ENCODE data around the gene IRAK2. TPM values are rescaled to one million over a fixed set of nuclear protein-coding genes. Genes with fewer than 3 reads are reported as not detected.
A peak's percentile ranks its signal among the peaks of the same experiment; 100 is the strongest.
"Not testable (repeated sequence)": the region's sequence is repeated elsewhere in the genome, so short reads cannot be mapped to it uniquely, and the experiment has no call there.

The IRAK2 gene
- total RNA-seq, 1 donor from 2014 or later, result 1.5 TPM

DNA sequence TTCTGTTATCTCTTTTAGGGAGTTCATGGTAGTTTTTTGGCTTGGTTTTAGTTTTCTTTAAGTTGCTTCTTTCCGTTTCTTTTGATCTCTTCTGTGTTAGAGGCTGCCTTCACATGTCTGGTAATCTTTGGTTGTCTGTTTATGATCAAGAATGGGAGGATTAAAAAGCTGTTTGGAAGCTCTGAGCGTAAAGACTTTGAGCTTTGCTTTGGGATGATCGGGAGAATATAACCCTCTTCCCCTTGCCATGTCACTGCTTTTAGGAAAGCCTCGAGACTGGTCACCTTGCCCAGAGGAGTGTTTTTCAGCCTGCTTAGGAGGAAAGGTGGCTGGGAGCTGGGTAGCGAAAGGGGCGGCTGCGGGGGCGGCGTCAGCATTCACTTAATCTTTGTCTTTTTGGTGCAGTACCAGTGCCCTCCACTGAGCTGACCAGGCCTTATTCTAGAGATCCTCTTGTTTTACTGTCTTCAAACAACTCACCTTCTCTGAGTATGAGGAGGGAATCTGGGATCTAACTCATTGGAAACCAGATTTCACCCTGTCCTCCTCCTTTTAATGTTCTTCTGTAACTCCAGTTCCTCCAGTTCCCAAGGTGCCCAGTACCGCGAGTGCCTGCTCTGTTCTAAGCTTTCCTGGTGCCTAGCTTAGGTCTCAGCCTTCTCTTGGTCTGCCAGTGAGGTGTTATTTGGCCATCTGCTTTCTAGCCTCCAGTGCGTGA is 99.1 kb downstream of the IRAK2 start:
- Mint-ChIP-seq H3K4me3 (ENCODE audit: unreplicated experiment) (no peak overlapping the region), H3K9me3 (ENCODE audit: unreplicated experiment) (no peaks in the 10 kb centered on the region), H3K4me1 (ENCODE audit: unreplicated experiment) (peaks cover 12% of the 10 kb centered on the region), H3K36me3 (ENCODE audit: unreplicated experiment) (peaks cover 49% of the 10 kb centered on the region), H3K27ac (ENCODE audit: unreplicated experiment) (peak overlapping the region; percentile 61), H3K27me3 (ENCODE audit: unreplicated experiment) (no peaks in the 10 kb centered on the region)
- DNase-seq (ENCODE audit: extremely low spot score, unreplicated experiment), result no peak
- TF ChIP-seq, protein P1, sequence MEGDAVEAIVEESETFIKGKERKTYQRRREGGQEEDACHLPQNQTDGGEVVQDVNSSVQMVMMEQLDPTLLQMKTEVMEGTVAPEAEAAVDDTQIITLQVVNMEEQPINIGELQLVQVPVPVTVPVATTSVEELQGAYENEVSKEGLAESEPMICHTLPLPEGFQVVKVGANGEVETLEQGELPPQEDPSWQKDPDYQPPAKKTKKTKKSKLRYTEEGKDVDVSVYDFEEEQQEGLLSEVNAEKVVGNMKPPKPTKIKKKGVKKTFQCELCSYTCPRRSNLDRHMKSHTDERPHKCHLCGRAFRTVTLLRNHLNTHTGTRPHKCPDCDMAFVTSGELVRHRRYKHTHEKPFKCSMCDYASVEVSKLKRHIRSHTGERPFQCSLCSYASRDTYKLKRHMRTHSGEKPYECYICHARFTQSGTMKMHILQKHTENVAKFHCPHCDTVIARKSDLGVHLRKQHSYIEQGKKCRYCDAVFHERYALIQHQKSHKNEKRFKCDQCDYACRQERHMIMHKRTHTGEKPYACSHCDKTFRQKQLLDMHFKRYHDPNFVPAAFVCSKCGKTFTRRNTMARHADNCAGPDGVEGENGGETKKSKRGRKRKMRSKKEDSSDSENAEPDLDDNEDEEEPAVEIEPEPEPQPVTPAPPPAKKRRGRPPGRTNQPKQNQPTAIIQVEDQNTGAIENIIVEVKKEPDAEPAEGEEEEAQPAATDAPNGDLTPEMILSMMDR (IDR thresholded peaks at IDR 0.05), result peak; percentile 39

DNA sequence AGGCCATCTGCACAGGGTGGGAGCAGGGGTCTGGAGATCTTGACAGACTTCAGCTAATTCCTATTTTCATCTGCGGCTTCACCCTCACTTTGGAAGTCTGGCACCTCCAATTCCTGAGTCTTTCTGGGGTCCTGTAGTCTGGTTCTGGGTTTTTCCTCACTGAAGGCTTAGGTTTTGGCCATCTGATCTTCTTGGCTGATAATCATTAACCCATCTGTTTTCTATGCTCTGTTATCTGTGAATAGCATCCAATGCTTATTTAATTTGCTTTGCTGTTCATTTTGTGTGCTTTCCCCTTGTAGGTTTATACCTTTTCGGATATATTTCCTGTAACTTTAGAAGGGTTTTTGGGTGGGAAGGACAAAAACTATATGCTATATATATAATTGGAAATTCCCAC is 101.1 kb downstream of the IRAK2 start:
- TF ChIP-seq, protein P1 (IDR thresholded peaks at IDR 0.05), result no peak
- Mint-ChIP-seq H3K36me3 (ENCODE audit: unreplicated experiment) (peaks cover 41% of the 10 kb centered on the region), H3K4me1 (ENCODE audit: unreplicated experiment) (peaks cover 12% of the 10 kb centered on the region), H3K27ac (ENCODE audit: unreplicated experiment) (no peak overlapping the region), H3K4me3 (ENCODE audit: unreplicated experiment) (no peak overlapping the region), H3K9me3 (ENCODE audit: unreplicated experiment) (no peaks in the 10 kb centered on the region), H3K27me3 (ENCODE audit: unreplicated experiment) (no peaks in the 10 kb centered on the region)
- no peak for DNase-seq (ENCODE audit: extremely low spot score, unreplicated experiment)

DNA sequence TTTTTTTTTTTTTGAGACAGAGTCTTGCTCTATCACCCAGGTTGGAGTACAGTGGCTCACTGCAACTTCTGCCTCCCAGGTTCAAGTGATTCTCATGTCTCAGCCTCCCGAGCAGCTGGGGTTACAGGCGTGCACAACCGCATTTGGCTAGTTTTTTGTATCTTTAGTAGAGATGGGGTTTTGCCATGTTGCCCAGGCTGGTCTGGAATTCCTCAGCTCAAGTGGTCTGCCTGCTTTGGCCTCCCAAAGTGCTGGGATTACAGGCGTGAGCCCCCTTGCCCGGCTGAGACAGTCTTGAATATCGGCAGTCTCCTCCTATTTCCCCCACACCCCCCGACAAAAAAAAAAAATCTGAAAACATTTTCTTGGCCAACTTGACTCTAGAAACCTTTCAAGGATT is 102.2 kb downstream of the IRAK2 start:
- H3K27me3 Mint-ChIP-seq (ENCODE audit: unreplicated experiment); H3K9me3 Mint-ChIP-seq (ENCODE audit: unreplicated experiment); H3K27ac Mint-ChIP-seq (ENCODE audit: unreplicated experiment); H3K4me3 Mint-ChIP-seq (ENCODE audit: unreplicated experiment); DNase-seq (ENCODE audit: extremely low spot score, unreplicated experiment): not testable (repeated sequence)
- Mint-ChIP-seq H3K4me1 (ENCODE audit: unreplicated experiment) (peaks cover 12% of the 10 kb centered on the region), H3K36me3 (ENCODE audit: unreplicated experiment) (peaks cover 39% of the 10 kb centered on the region)

- Mint-ChIP-seq H3K27me3 (ENCODE audit: unreplicated experiment) (no peaks in the 10 kb centered on the region), H3K9me3 (ENCODE audit: unreplicated experiment) (no peaks in the 10 kb centered on the region), H3K4me1 (ENCODE audit: unreplicated experiment) (peaks cover 14% of the 10 kb centered on the region), H3K27ac (ENCODE audit: unreplicated experiment) (no peak overlapping the region), H3K4me3 (ENCODE audit: unreplicated experiment) (no peak overlapping the region), H3K36me3 (ENCODE audit: unreplicated experiment) (peaks cover 35% of the 10 kb centered on the region)
- no peak for DNase-seq (ENCODE audit: extremely low spot score, unreplicated experiment)
- TF ChIP-seq, protein P1 (IDR thresholded peaks at IDR 0.05), result no peak
Measured at GRCh38 chr3:10268116-10268515, 103.4 kb downstream of the IRAK2 start.

- no peaks in the 10 kb centered on the region for H3K27me3 Mint-ChIP-seq (ENCODE audit: unreplicated experiment)
- no peak for DNase-seq (ENCODE audit: extremely low spot score, unreplicated experiment)
- peaks cover 31% of the 10 kb centered on the region for H3K36me3 Mint-ChIP-seq (ENCODE audit: unreplicated experiment)
- H3K4me3 Mint-ChIP-seq (ENCODE audit: unreplicated experiment), result no peak overlapping the region
- no peaks in the 10 kb centered on the region for H3K9me3 Mint-ChIP-seq (ENCODE audit: unreplicated experiment)
- TF ChIP-seq, protein P1 (IDR thresholded peaks at IDR 0.05), result no peak
- H3K27ac Mint-ChIP-seq (ENCODE audit: unreplicated experiment), result no peak overlapping the region
- peaks cover 12% of the 10 kb centered on the region for H3K4me1 Mint-ChIP-seq (ENCODE audit: unreplicated experiment)
Measured at GRCh38 chr3:10268930-10269329, 104.2 kb downstream of the IRAK2 start.
